HEK293T (cell line): ENCODE data around the gene RSU1.

ENCODE experiments used
- ARNT ChIP-seq: fragments of 450-650 bp; IDR thresholded peaks from 2 replicates; pipeline ENCODE4 v1.6.1; 2017; ENCODE audit warnings: mild to moderate bottlenecking
- BHLHE40 ChIP-seq: fragments of 450-650 bp; IDR thresholded peaks from 2 replicates; pipeline ENCODE4 v1.6.1; 2016; ENCODE audit warnings: mild to moderate bottlenecking, moderate library complexity, borderline replicate concordance
- ELF4 ChIP-seq: fragments of 450-650 bp; IDR thresholded peaks from 2 replicates; pipeline ENCODE4 v1.6.1; 2017; ENCODE audit warnings: antibody characterized with exemption
- FOXK2 ChIP-seq: fragments of 450-650 bp; IDR thresholded peaks from 2 replicates; pipeline ENCODE4 v1.6.1; 2016; ENCODE audit warnings: mild to moderate bottlenecking
- HDGF ChIP-seq: fragments of 450-650 bp; IDR thresholded peaks from 2 replicates; pipeline ENCODE4 v1.6.1; 2017; ENCODE audit warnings: antibody characterized with exemption, borderline replicate concordance
- L3MBTL2 ChIP-seq: fragments of 450-650 bp; conservative IDR thresholded peaks from 2 replicates; pipeline ENCODE4 v1.6.1; 2016; ENCODE audit warnings: mild to moderate bottlenecking
- LEF1 ChIP-seq: fragments of 450-650 bp; IDR thresholded peaks from 2 replicates; pipeline ENCODE4 v1.6.1; 2017; ENCODE audit warnings: mild to moderate bottlenecking, borderline replicate concordance
- NFRKB ChIP-seq: fragments of 450-650 bp; IDR thresholded peaks from 2 replicates; pipeline ENCODE4 v1.6.1; 2016; ENCODE audit warnings: mild to moderate bottlenecking, moderate library complexity
- SP1 ChIP-seq: fragments of 450-650 bp; IDR thresholded peaks from 2 replicates; pipeline ENCODE4 v1.6.1; 2017
- SUZ12 ChIP-seq: fragments of 450-650 bp; IDR thresholded peaks from 2 replicates; pipeline ENCODE4 v1.6.1; 2016; ENCODE audit warnings: mild to moderate bottlenecking

DNA sequence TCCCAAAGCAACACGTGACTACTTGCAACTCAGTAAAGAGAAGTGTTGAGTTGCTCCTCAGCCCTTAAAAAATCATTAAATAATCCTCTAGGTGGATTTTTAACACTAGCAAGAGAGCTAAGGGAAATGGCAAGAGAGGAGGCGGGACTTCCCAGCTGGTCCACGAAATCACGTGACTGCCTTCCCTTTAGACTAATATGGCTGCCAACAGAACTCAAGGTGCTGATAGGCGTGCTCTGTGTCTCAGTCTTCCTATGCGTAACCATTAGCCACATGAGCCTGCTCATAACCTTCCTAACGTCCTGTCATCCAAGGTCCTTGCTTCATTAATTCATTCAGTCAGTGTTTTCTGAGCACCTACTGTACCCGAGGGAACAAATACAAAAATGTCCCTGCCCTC lies 66.0 kb downstream of the RSU1 start:
- TF ChIP-seq ELF4 (no peak), L3MBTL2 (no peak), SP1 (no peak), SUZ12 (no peak), LEF1 (no peak), FOXK2 (no peak), BHLHE40 (no peak), ARNT (no peak), HDGF (no peak), NFRKB (no peak)
